Measurements from ENCODE around the gene GIGYF2.
"Not testable (repeated sequence)": the region's sequence is repeated elsewhere in the genome, so short reads cannot be mapped to it uniquely, and the experiment has no call there.

GRCh38 chr2:232720056-232720455 lies 22.9 kb downstream of the GIGYF2 start:
- TF ChIP-seq POLR2AphosphoS5, POLR2A (IDR thresholded peaks at IDR 0.05): not testable (repeated sequence)
- TF ChIP-seq, protein P1, sequence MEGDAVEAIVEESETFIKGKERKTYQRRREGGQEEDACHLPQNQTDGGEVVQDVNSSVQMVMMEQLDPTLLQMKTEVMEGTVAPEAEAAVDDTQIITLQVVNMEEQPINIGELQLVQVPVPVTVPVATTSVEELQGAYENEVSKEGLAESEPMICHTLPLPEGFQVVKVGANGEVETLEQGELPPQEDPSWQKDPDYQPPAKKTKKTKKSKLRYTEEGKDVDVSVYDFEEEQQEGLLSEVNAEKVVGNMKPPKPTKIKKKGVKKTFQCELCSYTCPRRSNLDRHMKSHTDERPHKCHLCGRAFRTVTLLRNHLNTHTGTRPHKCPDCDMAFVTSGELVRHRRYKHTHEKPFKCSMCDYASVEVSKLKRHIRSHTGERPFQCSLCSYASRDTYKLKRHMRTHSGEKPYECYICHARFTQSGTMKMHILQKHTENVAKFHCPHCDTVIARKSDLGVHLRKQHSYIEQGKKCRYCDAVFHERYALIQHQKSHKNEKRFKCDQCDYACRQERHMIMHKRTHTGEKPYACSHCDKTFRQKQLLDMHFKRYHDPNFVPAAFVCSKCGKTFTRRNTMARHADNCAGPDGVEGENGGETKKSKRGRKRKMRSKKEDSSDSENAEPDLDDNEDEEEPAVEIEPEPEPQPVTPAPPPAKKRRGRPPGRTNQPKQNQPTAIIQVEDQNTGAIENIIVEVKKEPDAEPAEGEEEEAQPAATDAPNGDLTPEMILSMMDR (IDR thresholded peaks at IDR 0.05), result not testable (repeated sequence)
